ENCODE results near the gene LIN7A.
"Not testable (repeated sequence)": the region's sequence is repeated elsewhere in the genome, so short reads cannot be mapped to it uniquely, and the experiment has no call there.

The LIN7A gene

GRCh38 chr12:80920006-80920405 is 17.7 kb downstream of the LIN7A start:
- DNase-seq (ENCODE audit: low spot score), result no peak

- DNase-seq (ENCODE audit: low spot score), result no peak
These were observed 20.1 kb downstream of the LIN7A start for GRCh38 chr12:80917651-80918050.

DNA sequence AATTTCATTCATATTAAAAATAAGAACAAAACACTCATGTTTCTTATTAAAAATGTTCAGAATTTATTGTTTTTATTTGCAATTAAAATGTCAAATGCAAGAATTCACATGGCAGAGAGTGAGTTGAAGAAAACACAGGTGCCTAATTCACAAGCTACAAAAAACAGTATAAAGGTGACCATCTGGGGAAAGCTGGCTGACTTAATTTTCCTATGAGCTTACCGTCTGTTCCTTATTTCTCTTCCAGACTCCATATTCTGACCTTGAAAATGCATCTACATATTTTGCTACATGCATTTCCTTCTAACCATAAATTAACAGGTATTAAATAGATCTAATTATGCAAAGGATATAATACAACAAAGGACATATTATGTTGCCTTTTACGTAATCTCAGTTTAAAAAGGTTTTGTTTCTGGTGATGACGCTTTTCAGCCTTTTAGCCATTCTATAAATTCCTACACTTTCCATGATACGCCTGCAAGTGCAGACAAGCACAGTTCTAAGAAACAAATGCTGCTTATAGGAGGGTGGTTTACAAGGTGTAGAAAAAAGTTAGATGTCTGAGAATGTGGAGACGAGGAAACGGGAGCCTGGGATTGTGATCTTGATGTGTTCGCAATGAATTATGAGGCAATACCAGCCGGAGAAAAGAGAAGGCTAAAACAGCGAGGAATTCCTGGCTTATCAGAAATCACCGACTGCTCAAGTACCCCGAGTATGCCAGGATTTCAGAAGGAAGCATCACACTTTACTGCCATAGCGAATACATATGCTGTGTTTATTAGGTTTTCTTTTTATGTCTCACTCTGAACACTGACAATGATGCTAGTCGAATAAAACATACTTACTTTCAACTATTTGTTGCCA is 24.6 kb downstream of the LIN7A start:
- no peak for DNase-seq (ENCODE audit: low spot score)

GRCh38 chr12:80909370-80909769 is 28.4 kb downstream of the LIN7A start:
- DNase-seq (ENCODE audit: low spot score), result no peak

DNA sequence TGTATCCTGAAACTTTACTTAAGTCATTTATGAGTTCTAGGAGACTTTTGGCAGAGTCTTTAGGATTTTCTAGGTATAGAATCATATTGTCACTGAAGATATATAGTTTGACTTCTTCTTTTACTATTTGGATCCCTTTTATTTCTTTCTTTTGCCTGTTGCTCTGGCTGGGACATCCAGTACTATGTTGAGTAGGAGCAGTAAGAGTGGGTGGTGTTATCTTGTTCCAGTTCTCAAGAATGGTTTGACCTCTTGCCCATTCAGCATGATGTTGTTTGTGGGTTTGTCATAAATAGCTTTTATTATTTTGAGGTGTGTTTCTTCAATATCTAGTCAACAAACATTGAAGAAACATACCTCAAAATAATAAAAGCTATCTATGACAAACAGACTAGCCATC is 35.0 kb downstream of the LIN7A start:
- DNase-seq (ENCODE audit: low spot score), result no peak

DNA sequence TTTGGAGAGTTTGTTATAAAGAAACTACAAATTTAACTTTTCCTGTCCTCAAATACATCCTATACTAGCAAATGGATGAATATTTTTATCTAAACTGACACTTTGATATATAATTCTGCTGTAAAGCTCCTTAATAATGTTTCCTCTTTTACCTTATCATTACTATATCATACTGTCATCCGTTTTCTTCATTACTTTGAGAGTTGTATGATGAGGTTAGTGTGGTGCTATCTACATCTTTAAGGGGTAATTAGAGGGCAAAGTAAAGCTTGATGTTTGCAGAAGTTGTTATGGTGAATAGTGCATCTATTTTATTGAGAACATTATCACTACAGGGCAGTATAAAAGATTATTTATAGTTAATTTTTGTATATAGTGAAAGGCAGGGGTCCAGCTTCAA is 36.1 kb downstream of the LIN7A start:
- DNase-seq (ENCODE audit: low spot score), result no peak

DNA sequence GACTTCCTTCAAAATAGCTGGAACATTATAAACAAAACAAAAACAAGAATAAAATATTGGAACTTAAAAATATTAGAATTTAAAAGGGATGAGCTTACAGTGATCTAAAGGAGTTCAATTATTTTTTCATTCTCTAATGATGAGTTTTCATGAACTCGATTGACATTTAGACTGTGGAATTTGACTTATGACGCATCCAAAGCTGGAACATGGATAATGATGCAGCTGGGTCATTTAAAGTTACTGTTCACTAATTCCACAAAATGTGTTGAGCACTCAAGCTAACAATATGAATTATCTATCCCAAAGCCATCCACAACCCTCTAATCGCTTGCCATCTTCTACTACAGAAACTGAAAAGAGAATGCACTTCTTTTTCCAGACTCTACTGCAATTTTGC is 42.5 kb downstream of the LIN7A start:
- DNase-seq (ENCODE audit: low spot score), result no peak

GRCh38 chr12:80894179-80894578 is 43.6 kb downstream of the LIN7A start:
- no peak for DNase-seq (ENCODE audit: low spot score)

DNA sequence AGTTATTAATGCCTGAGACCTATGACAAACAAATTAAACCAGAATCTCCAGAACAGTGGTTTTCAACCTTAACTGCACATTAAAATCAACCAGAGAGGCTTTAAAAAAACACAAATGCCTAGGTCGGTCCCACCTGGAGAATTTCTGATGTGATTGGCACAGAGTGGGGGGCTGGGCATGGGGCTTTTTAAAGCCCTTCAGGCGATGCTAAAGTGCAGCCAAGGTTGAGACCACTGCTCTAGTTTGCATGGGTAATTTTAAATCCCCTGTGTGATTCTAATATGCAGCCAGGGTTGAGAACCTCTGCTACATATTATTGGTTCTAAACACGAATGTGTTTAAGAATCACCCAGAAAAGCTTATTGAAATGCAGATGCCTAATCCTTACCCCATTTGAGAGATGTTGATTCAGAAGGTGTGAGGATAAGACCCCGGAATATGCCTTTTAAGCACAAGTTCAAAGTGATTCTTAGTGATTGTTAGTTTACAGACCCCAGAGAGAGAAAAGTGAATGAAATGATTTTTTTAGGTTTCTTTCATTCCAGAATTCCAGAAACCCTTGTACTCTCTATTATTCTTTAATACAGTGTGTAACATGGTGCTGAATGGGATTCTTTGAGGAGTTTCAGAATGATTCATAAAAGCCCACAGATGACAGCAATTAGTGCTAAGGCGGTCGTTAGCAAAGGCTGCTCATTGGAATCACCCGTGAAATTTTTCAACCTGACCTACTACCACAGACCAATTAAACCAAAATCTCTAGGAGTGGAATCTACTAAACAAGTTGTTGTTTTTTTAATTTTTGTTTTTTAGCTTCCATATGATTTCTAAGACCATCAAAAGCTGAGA is 44.9 kb downstream of the LIN7A start:
- DNase-seq (ENCODE audit: low spot score), result no peak

- DNase-seq (ENCODE audit: low spot score), result no peak
These were observed 53.1 kb downstream of the LIN7A start for GRCh38 chr12:80884651-80885050.

DNA sequence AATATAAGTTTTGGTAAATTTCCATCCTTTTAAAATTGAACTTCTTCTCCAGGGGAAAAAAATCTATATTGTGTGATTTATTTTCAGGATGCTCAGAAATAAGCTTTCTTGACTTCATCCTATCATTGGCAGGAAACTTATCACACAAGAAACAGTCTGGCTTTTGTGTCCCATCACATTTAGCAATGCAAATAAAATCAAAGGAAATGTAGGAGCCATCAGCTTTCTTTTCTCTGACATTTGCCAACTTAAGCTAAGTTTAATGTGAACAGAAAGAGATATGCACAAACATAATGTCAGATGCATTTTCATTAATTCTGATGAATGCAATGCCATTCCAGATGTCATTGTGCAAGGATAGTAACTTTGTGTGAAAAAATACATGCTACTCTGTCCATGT is 56.6 kb downstream of the LIN7A start:
- DNase-seq (ENCODE audit: low spot score), result no peak

- DNase-seq (ENCODE audit: low spot score), result not testable (repeated sequence)
These were observed 59.3 kb downstream of the LIN7A start for GRCh38 chr12:80878452-80878851.

- DNase-seq (ENCODE audit: low spot score), result peak; percentile 9
These were observed 59.9 kb downstream of the LIN7A start for GRCh38 chr12:80877721-80878265.

- DNase-seq (ENCODE audit: low spot score), result no peak
These were observed 65.7 kb downstream of the LIN7A start for GRCh38 chr12:80872053-80872452.

DNA sequence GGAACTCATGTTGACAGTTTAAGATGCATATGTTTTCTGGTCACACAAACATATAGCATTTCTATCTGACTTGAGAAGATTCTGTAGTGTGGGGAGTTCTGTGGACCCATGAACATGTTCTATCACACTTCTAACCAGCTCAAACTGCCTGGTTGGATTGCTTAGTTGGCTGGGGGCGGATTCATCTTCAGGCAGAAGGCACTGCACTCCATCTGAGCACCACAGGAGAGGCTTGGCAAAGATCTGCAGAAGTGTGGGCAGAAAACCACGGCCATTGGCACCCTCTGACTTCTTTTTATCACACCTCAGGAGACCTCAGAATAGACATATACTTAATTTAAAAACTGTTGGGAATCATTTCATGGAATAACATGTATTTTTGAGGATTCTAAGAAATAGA is 68.5 kb downstream of the LIN7A start:
- DNase-seq (ENCODE audit: low spot score), result no peak

DNA sequence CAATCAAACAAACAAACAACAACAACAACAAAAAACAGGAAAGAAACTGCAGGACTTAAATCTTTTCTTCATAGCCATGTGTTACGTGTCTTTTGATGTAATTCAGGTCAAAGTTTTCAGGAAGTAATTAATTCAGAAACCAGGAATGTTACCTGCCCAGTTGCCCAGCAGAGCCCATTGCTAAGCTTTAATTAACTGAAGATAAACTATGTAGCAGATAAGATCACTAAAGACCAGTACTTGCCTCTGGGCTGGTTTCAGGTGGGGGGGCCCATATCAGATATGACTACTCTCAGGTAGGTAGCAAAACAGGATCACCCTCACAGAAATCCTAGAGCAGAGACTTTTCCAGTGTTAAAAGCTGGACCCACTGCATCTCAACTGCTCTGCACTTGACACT is 69.2 kb downstream of the LIN7A start:
- DNase-seq (ENCODE audit: low spot score), result no peak

DNA sequence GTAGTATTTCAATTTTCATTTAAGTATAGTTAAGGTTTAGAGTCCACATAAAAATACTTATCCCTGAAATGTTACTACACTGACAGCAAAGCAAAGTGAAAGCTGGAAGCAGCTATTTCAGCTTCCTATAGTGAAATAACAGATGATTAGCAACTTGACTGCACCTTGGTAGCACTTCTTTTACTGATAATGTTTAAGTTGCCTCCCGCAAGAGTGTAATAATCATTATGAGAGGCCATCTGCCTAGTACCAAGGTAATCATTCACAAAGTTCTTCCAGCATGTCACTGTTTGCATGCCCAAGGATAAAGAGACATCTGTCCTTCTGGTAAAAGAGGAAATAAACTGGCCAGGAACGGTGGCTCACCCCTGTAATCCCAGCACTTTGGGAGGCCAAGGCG is 69.8 kb downstream of the LIN7A start:
- DNase-seq (ENCODE audit: low spot score), result no peak

DNA sequence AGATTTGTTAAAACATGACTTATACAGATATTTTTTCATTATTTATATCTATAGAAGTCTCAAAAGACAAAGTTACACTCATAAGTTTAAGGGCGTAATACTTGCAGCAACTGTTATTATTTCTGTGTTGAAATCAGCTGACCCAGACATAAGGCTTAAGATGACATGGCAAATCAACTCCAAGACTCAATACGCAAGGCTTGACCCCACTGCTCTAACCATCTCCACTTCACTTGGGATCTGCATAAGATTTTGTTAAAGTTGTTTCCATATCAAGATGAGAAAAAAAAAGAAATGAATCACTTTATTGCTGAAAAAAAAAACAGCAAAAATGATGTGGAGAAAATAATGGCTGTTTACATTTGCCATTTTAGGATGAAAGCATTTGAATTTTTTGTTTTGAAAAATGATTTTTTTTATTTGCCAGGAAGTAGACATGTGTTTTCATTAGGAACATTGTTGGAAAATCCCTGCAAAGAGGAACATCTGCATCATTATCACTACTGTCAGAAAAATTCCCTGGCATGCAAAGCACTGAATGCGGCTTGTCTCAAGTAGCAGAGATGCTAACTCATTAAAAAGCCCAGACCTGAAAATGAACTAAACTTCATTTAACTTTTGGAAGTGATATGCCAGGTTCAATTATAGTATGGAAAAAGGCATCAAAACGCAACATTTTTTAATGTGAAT is 73.5 kb downstream of the LIN7A start:
- DNase-seq (ENCODE audit: low spot score), result no peak

GRCh38 chr12:80862531-80862930 is 75.2 kb downstream of the LIN7A start:
- no peak for DNase-seq (ENCODE audit: low spot score)

GRCh38 chr12:80861641-80862378 is 75.9 kb downstream of the LIN7A start:
- DNase-seq (ENCODE audit: low spot score), result no peak

DNA sequence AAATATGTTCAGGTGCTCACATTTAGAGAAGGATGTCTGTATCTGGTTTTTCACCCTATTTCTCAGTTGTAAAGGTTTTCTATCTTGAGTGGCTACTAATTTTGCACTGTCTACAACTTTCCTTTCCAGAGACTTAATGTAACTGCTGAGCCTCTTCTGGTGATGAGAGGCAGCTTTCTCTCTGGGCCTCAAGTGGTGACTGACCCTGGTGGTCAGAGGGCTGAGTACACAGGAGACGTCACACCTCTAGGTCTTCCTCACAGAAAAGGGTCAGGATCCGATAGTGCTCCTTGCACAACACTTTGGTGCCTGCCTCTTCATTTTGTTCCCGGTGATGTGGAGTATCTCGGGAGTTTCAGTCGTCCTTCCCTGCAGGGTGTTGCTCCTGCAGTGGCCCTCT is 76.8 kb downstream of the LIN7A start:
- no peak for DNase-seq (ENCODE audit: low spot score)

DNA sequence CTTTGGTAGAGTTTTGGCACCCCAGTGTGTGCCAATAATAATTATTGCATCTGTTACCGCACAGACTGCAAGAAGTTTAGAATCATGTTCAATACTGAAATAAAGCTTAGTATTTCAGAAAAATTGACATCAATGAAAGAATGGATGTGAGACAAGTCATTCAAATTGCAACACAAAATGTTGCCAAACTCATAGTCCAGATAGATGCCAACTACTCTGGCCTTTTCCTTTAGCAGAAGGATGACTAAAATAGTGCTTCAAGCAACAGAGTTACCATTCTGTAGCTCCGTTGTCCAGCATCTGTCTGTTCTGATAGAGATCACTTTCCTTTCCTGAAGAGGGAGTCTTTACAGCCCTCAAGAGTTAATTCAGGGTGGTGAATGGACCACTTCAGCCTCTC is 77.5 kb downstream of the LIN7A start:
- DNase-seq (ENCODE audit: low spot score), result no peak
